OCI-LY1 (cell line): ENCODE data around the gene PPP4R3B.

Source experiments
- H2AFZ ChIP-seq: fragments of 200-600 bp; sonication (generic), shearing (Covaris generic); 2 replicates; pipeline ENCODE4 v1.6.0; 2014; ENCODE audit warnings: antibody characterized with exemption, mild to moderate bottlenecking, low read length
- H3F3A ChIP-seq: fragments of 200-600 bp; sonication (generic), shearing (Covaris generic); 2 replicates; pipeline ENCODE4 v1.6.0; 2014; ENCODE audit warnings: mild to moderate bottlenecking, antibody characterized with exemption, low read length, moderate library complexity; ENCODE audit not compliant: insufficient read depth
- H3K27ac ChIP-seq: fragments of 200-600 bp; sonication (generic); 2 replicates; pipeline ENCODE4 v1.5.1; 2014; ENCODE audit warnings: low read length, mixed run types, mild to moderate bottlenecking, low read depth; ENCODE audit not compliant: poor library complexity, severe bottlenecking
- H3K27me3 ChIP-seq: fragments of 200-600 bp; sonication (generic); 2 replicates; pipeline ENCODE4 v1.6.0; 2014; ENCODE audit warnings: antibody characterized with exemption, mild to moderate bottlenecking, low read length, moderate library complexity; ENCODE audit not compliant: insufficient read depth
- H3K36me3 ChIP-seq: fragments of 200-600 bp; sonication (generic); 2 replicates; pipeline ENCODE4 v1.6.1; 2014; ENCODE audit warnings: mild to moderate bottlenecking, antibody characterized with exemption, low read length, moderate library complexity, mixed read lengths; ENCODE audit not compliant: insufficient read depth
- H3K4me1 ChIP-seq: fragments of 200-600 bp; sonication (generic); 2 replicates; pipeline ENCODE4 v1.5.1; 2014; ENCODE audit warnings: mild to moderate bottlenecking, low read length, moderate library complexity; ENCODE audit not compliant: insufficient read depth, severe bottlenecking
- H3K4me2 ChIP-seq: fragments of 200-600 bp; sonication (generic), shearing (Covaris generic); 2 replicates; pipeline ENCODE4 v1.6.1; 2014; ENCODE audit warnings: low read length
- H3K4me3 ChIP-seq: fragments of 200-600 bp; sonication (generic); 2 replicates; pipeline ENCODE4 v1.5.1; 2014; ENCODE audit warnings: low read length, low read depth, mild to moderate bottlenecking, mixed read lengths; ENCODE audit not compliant: poor library complexity, severe bottlenecking
- H3K79me2 ChIP-seq: fragments of 200-600 bp; shearing (Covaris generic); 2 replicates; pipeline ENCODE4 v1.6.1; 2016; ENCODE audit warnings: mixed run types, low read length, mixed read lengths; ENCODE audit not compliant: insufficient read depth
- H3K9ac ChIP-seq: fragments of 200-600 bp; sonication (generic), shearing (Covaris generic); 2 replicates; pipeline ENCODE4 v1.6.1; 2014; ENCODE audit warnings: mild to moderate bottlenecking, low read length, mixed read lengths
- H3K9me2 ChIP-seq: fragments of 200-600 bp; sonication (generic), shearing (Covaris generic); 2 replicates; pipeline ENCODE4 v1.6.1; 2014; ENCODE audit warnings: low read depth, mild to moderate bottlenecking, low read length, mixed read lengths
- H3K9me3 ChIP-seq: fragments of 200-600 bp; shearing (Covaris generic); 2 replicates; pipeline ENCODE4 v1.6.1; 2014; ENCODE audit warnings: low read length, mixed read lengths
- H4K20me1 ChIP-seq: fragments of 200-600 bp; sonication (generic), shearing (Covaris generic); 2 replicates; pipeline ENCODE4 v1.6.0; 2016; ENCODE audit warnings: mild to moderate bottlenecking, low read length; ENCODE audit not compliant: insufficient read depth
- EZH2 ChIP-seq: fragments of 200-600 bp; sonication (generic), shearing (Covaris generic); IDR thresholded peaks from 2 replicates; pipeline ENCODE4 v1.8.0; 2017; ENCODE audit warnings: borderline replicate concordance, mixed run types, mild to moderate bottlenecking, antibody characterized with exemption, low read length, moderate library complexity, mixed read lengths
- TF ChIP-seq, protein P1 (sequence below): fragments of 200-600 bp; sonication (generic), shearing (Covaris generic); IDR thresholded peaks from 2 replicates; pipeline ENCODE4 v1.5.1; 2017; ENCODE audit warnings: mild to moderate bottlenecking, antibody characterized with exemption, low read length, moderate library complexity, mixed read lengths

PPP4R3B gene

DNA sequence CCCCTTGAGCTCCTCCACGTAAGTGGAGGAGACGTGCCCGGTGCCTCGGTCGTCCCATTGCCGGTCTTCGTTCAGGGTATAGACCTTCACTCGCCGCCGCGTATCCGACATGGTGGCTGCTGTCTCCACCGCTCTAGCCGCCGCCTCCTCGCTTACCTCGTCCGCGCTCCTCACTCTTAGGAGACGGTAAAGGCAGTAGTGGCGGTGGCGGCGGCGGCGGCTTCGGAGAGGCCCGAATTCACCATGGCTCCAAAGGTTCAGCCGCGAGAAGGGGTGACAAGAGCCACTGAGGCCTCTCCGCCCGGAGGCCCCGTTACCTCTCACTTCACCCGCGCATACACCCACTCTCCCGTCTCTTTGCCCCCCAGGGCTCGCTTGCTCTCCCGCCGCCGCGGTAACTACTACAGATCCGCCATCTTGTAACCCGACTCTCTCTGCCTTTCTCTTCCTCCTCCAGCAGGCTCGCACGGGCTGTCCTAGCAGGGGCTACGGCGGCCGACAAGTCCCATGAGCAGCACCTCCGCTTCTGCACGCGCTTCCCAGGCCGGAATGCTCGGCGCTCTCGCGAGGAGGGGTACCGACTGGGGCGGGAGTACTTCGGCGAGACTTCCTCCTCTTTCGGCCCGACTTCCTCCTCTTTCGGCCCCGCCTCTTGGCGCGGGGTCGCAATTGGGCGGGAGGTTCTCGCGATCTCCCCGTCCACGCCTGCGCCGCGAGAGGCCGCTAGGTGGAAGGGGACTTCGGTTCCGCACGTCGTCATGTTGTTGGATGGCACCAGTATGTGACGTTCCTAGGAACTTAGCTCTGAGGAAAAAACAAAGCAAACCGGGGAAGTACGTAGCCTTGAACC is at the start of gene PPP4R3B:
TSS of gene PPP4R3B (minus strand) at position 448 of the 850 bp plus-strand sequence. CDS start at position 111, 337 bp downstream.
- Histone ChIP-seq H3K4me1 (peaks cover 50% of the 10 kb centered on the region), H3K36me3 (peaks cover 52% of the 10 kb centered on the region), H2AFZ (no peak within 1 kb of the TSS), H3K27ac (peak within 1 kb of the TSS; percentile 87), H3K9ac (peak within 1 kb of the TSS; percentile 99), H4K20me1 (0 out of 2 replicates have a peak, but pooled peaks cover 2% of the 10 kb centered on the region), H3F3A (no peaks in the 10 kb centered on the region), H3K9me3 (no peaks in the 10 kb centered on the region), H3K9me2 (no peaks in the 10 kb centered on the region), H3K27me3 (no peaks in the 10 kb centered on the region), H3K4me3 (peak within 1 kb of the TSS; percentile 98), H3K79me2 (peaks cover 90% of the 10 kb centered on the region), H3K4me2 (peak within 1 kb of the TSS; percentile 95)
- TF ChIP-seq, protein P1, sequence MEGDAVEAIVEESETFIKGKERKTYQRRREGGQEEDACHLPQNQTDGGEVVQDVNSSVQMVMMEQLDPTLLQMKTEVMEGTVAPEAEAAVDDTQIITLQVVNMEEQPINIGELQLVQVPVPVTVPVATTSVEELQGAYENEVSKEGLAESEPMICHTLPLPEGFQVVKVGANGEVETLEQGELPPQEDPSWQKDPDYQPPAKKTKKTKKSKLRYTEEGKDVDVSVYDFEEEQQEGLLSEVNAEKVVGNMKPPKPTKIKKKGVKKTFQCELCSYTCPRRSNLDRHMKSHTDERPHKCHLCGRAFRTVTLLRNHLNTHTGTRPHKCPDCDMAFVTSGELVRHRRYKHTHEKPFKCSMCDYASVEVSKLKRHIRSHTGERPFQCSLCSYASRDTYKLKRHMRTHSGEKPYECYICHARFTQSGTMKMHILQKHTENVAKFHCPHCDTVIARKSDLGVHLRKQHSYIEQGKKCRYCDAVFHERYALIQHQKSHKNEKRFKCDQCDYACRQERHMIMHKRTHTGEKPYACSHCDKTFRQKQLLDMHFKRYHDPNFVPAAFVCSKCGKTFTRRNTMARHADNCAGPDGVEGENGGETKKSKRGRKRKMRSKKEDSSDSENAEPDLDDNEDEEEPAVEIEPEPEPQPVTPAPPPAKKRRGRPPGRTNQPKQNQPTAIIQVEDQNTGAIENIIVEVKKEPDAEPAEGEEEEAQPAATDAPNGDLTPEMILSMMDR: no peak
- TF ChIP-seq EZH2: no peak

DNA sequence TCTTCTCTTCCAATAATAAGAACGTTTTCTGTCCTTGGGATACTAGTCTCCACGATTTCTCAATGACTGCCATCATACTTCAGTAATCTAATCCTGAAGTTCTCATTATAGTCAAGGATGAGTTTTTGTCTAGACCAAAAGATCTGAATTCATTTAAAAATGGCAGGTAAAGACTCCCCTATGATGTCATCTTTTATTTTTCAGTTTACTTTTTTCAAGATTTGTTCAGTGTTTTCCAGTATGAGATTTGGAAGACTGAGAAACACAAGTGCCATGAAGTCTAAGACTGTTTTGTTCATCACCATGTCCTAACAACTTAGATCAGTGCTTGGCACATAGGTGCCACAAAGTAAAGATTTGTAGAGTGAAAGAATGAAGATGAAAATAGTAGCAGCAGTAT is 35.8 kb upstream of the PPP4R3B start:
- Histone ChIP-seq H3F3A (no peaks in the 10 kb centered on the region), H3K9me3 (no peaks in the 10 kb centered on the region), H2AFZ (no peak overlapping the region), H3K27me3 (no peaks in the 10 kb centered on the region), H3K27ac (no peak overlapping the region), H3K4me2 (no peak overlapping the region), H3K4me1 (no peaks in the 10 kb centered on the region), H3K4me3 (no peak overlapping the region), H4K20me1 (no peaks in the 10 kb centered on the region), H3K9ac (no peak overlapping the region), H3K9me2 (no peaks in the 10 kb centered on the region), H3K36me3 (peaks cover 58% of the 10 kb centered on the region), H3K79me2 (no peaks in the 10 kb centered on the region)
- TF ChIP-seq EZH2: no peak
- TF ChIP-seq, protein P1: no peak

DNA sequence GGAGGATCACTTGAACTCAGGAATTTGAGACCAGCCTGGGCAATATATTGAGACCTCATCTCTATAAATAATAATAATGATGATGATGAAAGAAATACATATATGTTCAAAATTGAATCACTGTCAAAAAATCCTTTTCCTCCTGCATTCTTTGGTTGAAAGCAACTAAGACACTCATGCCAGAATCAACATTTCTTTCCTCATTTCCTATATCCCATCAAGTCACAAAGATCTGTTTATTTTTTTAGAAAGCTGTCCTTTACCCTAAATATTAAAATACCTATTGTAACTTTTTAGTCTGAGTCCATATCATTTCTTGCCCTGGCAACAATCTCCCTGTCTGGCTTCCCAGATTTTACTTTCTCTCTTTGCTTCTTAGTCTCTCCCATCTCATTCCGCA is 31.8 kb upstream of the PPP4R3B start:
- H3K79me2 ChIP-seq: no peaks in the 10 kb centered on the region

More for the DNA sequence above, 31.8 kb upstream of the PPP4R3B start:
- H3K4me3 ChIP-seq: no peak overlapping the region
- H3K27me3 ChIP-seq: no peaks in the 10 kb centered on the region
- H4K20me1 ChIP-seq: no peaks in the 10 kb centered on the region
- no peak overlapping the region for H3K9ac ChIP-seq
- no peak overlapping the region for H3K27ac ChIP-seq
- H3K9me2 ChIP-seq: no peaks in the 10 kb centered on the region
- H3K4me2 ChIP-seq: no peak overlapping the region
- no peak for TF ChIP-seq EZH2
- TF ChIP-seq, protein P1: no peak
- H3K36me3 ChIP-seq: peaks cover 47% of the 10 kb centered on the region
- no peaks in the 10 kb centered on the region for H3F3A ChIP-seq
- no peaks in the 10 kb centered on the region for H3K9me3 ChIP-seq
- H3K4me1 ChIP-seq: no peaks in the 10 kb centered on the region
- no peak overlapping the region for H2AFZ ChIP-seq
